Activated CD4-positive, CD25-positive, alpha-beta regulatory T cell treated with anti-CD3 and anti-CD28 coated beads, Interleukin-2, amount 50 U/mL, for 16 hours (primary cell): ENCODE measurements around the gene MKRN1.
"Not testable (repeated sequence)": the region's sequence is repeated elsewhere in the genome, so short reads cannot be mapped to it uniquely, and the experiment has no call there.

ENCODE experiments used
- DNase-seq: peaks from one replicate; pipeline ENCODE4 v3.0.0-alpha.2; 2020; ENCODE audit warnings: low read depth, low spot score

Gene MKRN1

GRCh38 chr7:140440593-140440992 is 38.7 kb downstream of the MKRN1 start:
- no peak for DNase-seq

GRCh38 chr7:140439359-140439758 is 39.9 kb downstream of the MKRN1 start:
- no peak for DNase-seq

GRCh38 chr7:140435252-140435895 is 43.9 kb downstream of the MKRN1 start:
- no peak for DNase-seq

GRCh38 chr7:140433396-140433795 is 45.9 kb downstream of the MKRN1 start:
- no peak for DNase-seq

GRCh38 chr7:140426130-140426529 is 53.2 kb downstream of the MKRN1 start:
- no peak for DNase-seq

- DNase-seq: no peak
Measured at GRCh38 chr7:140425718-140426117, 53.6 kb downstream of the MKRN1 start.

- no peak for DNase-seq
Measured at GRCh38 chr7:140423501-140423900, 55.8 kb downstream of the MKRN1 start.

GRCh38 chr7:140421521-140421920 is 57.8 kb downstream of the MKRN1 start:
- DNase-seq: no peak

- DNase-seq: no peak
Measured at GRCh38 chr7:140418653-140419052, 60.7 kb downstream of the MKRN1 start.

GRCh38 chr7:140418156-140418472 is 61.2 kb downstream of the MKRN1 start:
- not testable (repeated sequence) for DNase-seq

GRCh38 chr7:140417456-140418155 is 61.7 kb downstream of the MKRN1 start:
- DNase-seq: no peak

- DNase-seq: no peak
Measured at GRCh38 chr7:140416560-140416959, 62.7 kb downstream of the MKRN1 start.

- not testable (repeated sequence) for DNase-seq
Measured at GRCh38 chr7:140415816-140416215, 63.5 kb downstream of the MKRN1 start.

- DNase-seq: no peak
Measured at GRCh38 chr7:140415361-140415760, 63.9 kb downstream of the MKRN1 start.

- no peak for DNase-seq
Measured at GRCh38 chr7:140404565-140405065, 74.7 kb downstream of the MKRN1 start.

- peak; percentile 22 for DNase-seq
Measured at GRCh38 chr7:140403878-140404564, 75.3 kb downstream of the MKRN1 start, which contains the start of gene RAB19. TSS of gene RAB19 (plus strand) at chr7:140404058. CDS start at chr7:140407647, 3,589 bp downstream.
